Fibroblast of gingiva (primary cell): ENCODE measurements around the gene HOXB8.

Experiments
- DNase-seq: peaks from one replicate; pipeline ENCODE4 v3.0.0-alpha.2; 2011; ENCODE audit warnings: low read depth

Gene HOXB8

GRCh38 chr17:48596000-48596734 is 18.9 kb downstream of the HOXB8 start:
- DNase-seq, result no peak

GRCh38 chr17:48595278-48595999 is 19.7 kb downstream of the HOXB8 start:
- no peak for DNase-seq

- no peak for DNase-seq
Measured at GRCh38 chr17:48594538-48595277, 20.4 kb downstream of the HOXB8 start.

- DNase-seq, result peak; percentile 10
Measured at GRCh38 chr17:48593840-48594537, 21.1 kb downstream of the HOXB8 start.

GRCh38 chr17:48593126-48593829 is 21.8 kb downstream of the HOXB8 start, which contains the start of gene HOXB5:
TSS of gene HOXB5 (minus strand) at chr17:48593779. CDS start at chr17:48593682, 97 bp downstream.
- DNase-seq, result no peak

- no peak for DNase-seq
Measured at GRCh38 chr17:48592577-48592976, 22.5 kb downstream of the HOXB8 start.

GRCh38 chr17:48592057-48592514 is 23.0 kb downstream of the HOXB8 start:
- no peak for DNase-seq

GRCh38 chr17:48591255-48592056 is 23.6 kb downstream of the HOXB8 start:
- DNase-seq, result no peak

- DNase-seq, result no peak
Measured at GRCh38 chr17:48590607-48591161, 24.4 kb downstream of the HOXB8 start.

- no peak for DNase-seq
Measured at GRCh38 chr17:48589831-48590606, 25.1 kb downstream of the HOXB8 start, which contains the start of gene HOXB3. TSS of gene HOXB3 (minus strand) at chr17:48590241. CDS start at chr17:48552474, 37,767 bp downstream.

- DNase-seq, result no peak
Measured at GRCh38 chr17:48589060-48589830, 25.8 kb downstream of the HOXB8 start.

GRCh38 chr17:48588528-48588927 is 26.6 kb downstream of the HOXB8 start:
- no peak for DNase-seq

- no peak for DNase-seq
Measured at GRCh38 chr17:48588074-48588415, 27.0 kb downstream of the HOXB8 start.

- DNase-seq, result no peak
Measured at GRCh38 chr17:48587276-48588073, 27.6 kb downstream of the HOXB8 start.

GRCh38 chr17:48586355-48587258 is 28.5 kb downstream of the HOXB8 start:
- no peak for DNase-seq

- no peak for DNase-seq
Measured at GRCh38 chr17:48584223-48584741, 30.8 kb downstream of the HOXB8 start.
